WTC11 (cell line): ENCODE data around the gene COX19.

Experiments
- NFE2L1 ChIP-seq: sonication (generic); formaldehyde crosslinking; IDR thresholded peaks from 2 replicates; pipeline ENCODE4 v1.8.1; 2023; ENCODE audit warnings: missing genetic modification reagents
- TF ChIP-seq, protein P1 (sequence below): fragments of 200-600 bp; IDR thresholded peaks from 2 replicates; pipeline ENCODE4 v1.8.0; 2022; ENCODE audit warnings: antibody characterized with exemption

DNA sequence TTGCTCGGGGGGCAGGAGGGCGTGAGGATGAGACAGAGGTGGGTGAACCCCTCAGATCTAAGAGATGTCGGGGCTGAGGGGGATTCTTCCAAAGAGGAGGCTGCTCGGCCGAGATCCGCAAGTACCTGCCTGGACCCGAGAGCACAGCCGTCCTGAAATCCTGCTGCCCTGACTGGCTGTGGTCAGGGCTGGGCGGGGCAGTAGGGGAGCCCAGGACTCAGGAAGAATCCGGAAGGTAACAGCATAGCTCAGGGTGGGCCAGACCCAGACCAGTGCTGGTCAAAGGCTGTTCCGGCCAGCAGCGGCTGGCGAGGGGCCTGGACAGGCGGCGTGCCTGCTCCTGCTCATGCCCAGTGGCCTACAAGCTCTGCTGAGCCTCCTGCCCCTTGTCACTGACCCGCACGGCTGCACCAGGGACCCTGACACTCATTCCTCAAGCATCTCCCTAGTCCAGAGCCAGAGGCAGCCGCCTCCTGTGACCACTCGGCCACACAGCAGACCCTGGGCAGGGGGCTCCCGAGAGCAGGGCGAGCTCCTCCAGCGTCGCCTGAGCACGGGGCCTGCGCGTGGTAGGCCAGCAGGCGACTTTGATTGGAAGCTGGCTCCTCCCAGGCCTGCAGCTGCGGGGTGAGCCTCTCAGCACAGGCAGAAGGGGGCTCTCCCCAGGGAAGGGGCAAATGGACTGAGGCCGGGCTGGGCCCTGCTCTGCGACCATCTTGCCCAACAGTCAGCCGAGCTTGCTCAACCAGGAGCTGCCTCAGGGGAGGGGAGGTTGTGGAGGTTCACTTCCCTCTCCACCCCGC, 17.7 kb downstream of the COX19 start:
- TF ChIP-seq, protein P1, sequence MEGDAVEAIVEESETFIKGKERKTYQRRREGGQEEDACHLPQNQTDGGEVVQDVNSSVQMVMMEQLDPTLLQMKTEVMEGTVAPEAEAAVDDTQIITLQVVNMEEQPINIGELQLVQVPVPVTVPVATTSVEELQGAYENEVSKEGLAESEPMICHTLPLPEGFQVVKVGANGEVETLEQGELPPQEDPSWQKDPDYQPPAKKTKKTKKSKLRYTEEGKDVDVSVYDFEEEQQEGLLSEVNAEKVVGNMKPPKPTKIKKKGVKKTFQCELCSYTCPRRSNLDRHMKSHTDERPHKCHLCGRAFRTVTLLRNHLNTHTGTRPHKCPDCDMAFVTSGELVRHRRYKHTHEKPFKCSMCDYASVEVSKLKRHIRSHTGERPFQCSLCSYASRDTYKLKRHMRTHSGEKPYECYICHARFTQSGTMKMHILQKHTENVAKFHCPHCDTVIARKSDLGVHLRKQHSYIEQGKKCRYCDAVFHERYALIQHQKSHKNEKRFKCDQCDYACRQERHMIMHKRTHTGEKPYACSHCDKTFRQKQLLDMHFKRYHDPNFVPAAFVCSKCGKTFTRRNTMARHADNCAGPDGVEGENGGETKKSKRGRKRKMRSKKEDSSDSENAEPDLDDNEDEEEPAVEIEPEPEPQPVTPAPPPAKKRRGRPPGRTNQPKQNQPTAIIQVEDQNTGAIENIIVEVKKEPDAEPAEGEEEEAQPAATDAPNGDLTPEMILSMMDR: no peak
- TF ChIP-seq NFE2L1: no peak
